ENCODE measurements around the gene EPN3.

DNA sequence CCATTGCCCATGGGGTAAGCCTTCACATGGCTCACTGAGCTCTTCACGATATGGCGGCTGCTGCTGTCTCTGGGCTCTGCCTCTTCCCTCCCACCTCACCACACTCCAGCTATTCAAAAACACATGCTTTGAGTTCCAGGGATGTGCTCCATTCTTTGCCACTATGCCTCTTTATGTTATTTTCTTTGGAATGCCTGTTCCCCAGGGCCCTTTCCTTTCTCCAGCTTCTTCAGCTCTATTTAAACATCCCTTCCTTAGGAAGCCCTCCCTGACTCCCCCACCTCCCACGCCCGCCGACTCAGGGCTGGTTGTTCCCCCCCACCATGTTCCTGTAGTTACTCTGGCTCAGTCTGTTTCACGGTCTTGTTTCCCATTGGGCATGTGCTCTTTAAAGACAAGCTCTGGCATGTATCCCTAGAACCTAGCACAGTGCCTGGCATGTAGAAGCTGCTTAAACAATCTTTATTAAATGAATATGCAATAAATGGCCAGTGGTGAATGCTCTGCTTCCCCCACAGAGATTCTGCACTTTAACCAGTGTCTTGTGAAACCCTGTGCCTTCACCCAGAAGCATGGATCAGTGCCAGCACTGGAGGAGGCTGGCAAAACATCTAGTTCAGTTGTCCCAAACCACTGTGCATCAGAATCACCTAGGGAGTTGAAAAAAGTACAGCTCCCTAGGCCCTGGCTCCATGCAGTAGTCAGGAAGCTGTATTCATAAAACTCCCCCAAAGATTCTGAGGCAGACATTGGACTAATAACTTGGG is 17.4 kb upstream of the EPN3 start:
- TF ChIP-seq POLR2A (IDR thresholded peaks at IDR 0.05): no peak
- no peak for TF ChIP-seq CTCF (IDR thresholded peaks at IDR 0.05)
- no peak for TF ChIP-seq POLR2AphosphoS5 (IDR thresholded peaks at IDR 0.05)
